KMS-11 (cell line): ENCODE results near the gene TMIGD2.

Experiments used
- H2AFZ ChIP-seq: fragments of 200-600 bp; sonication (generic); 2 replicates; pipeline ENCODE4 v1.6.1; 2016; ENCODE audit warnings: antibody characterized with exemption, mixed run types, low read depth
- H3K27ac ChIP-seq: fragments of 200-600 bp; sonication (generic); 2 replicates; pipeline ENCODE4 v1.6.1; 2016; ENCODE audit warnings: mild to moderate bottlenecking, mixed run types
- H3K27me3 ChIP-seq: fragments of 200-600 bp; sonication (generic); 2 replicates; pipeline ENCODE4 v1.6.1; 2017; ENCODE audit warnings: mild to moderate bottlenecking, low read depth, mixed run types, moderate library complexity; ENCODE audit not compliant: insufficient read depth
- H3K36me3 ChIP-seq: fragments of 200-600 bp; sonication (generic); 2 replicates; pipeline ENCODE4 v1.6.1; 2017; ENCODE audit warnings: mild to moderate bottlenecking, mixed run types; ENCODE audit not compliant: insufficient read depth
- H3K4me1 ChIP-seq: fragments of 200-600 bp; sonication (generic); 2 replicates; pipeline ENCODE4 v1.6.1; 2016; ENCODE audit warnings: mild to moderate bottlenecking, low read depth, mixed run types; ENCODE audit not compliant: poor library complexity, severe bottlenecking
- H3K4me2 ChIP-seq: fragments of 200-600 bp; sonication (generic); 2 replicates; pipeline ENCODE4 v1.7.0; 2016; ENCODE audit warnings: mild to moderate bottlenecking, mixed run types
- H3K4me3 ChIP-seq: fragments of 200-600 bp; sonication (generic); IDR thresholded peaks from 2 replicates; pipeline ENCODE4 v1.6.1; 2017; ENCODE audit warnings: low read depth, low read length, mixed read lengths; ENCODE audit not compliant: insufficient read depth
- H3K79me2 ChIP-seq: fragments of 200-600 bp; sonication (generic); 2 replicates; pipeline ENCODE4 v1.6.1; 2016; ENCODE audit warnings: low read depth, mixed run types; ENCODE audit not compliant: insufficient read depth
- H3K9ac ChIP-seq: fragments of 200-600 bp; sonication (generic); 2 replicates; pipeline ENCODE4 v1.6.1; 2016; ENCODE audit warnings: mild to moderate bottlenecking, mixed run types
- H4K20me1 ChIP-seq: fragments of 200-600 bp; sonication (generic); 2 replicates; pipeline ENCODE4 v1.6.1; 2016; ENCODE audit warnings: mild to moderate bottlenecking, mixed run types; ENCODE audit not compliant: insufficient read depth
- TF ChIP-seq, protein P1 (sequence below): fragments of 200-600 bp; sonication (generic); conservative IDR thresholded peaks from 2 replicates; pipeline ENCODE4 v1.6.1; 2017; ENCODE audit warnings: low read depth, mild to moderate bottlenecking, antibody characterized with exemption, low read length, moderate library complexity, mixed read lengths

Gene TMIGD2

DNA sequence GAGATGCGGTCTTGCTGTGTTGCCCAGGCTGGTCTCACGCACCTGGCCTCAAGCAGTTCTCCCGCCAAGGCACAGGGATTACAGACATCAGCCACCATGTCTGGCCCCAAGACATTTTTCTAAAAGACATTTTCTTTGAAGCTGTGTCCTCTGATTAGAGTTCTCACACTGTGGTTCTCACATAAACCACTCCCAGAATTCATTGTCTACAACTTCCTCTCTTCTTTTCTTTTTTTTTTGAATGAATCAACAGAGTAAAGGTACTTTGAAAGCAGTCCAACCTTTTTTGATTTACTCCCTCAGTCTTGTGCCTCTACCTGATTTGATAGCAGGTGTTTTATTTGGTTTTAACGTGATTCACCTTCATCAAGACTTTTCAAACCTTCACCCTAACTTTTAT, 37.4 kb downstream of the TMIGD2 start:
- Histone ChIP-seq H3K4me1 (no peaks in the 10 kb centered on the region), H3K79me2 (no peaks in the 10 kb centered on the region), H3K36me3 (no peaks in the 10 kb centered on the region), H3K4me3 (no peak overlapping the region), H2AFZ (no peak overlapping the region), H3K9ac (no peak overlapping the region), H3K27ac (no peak overlapping the region), H3K4me2 (no peak overlapping the region), H4K20me1 (no peaks in the 10 kb centered on the region), H3K27me3 (no peaks in the 10 kb centered on the region)
- TF ChIP-seq, protein P1, sequence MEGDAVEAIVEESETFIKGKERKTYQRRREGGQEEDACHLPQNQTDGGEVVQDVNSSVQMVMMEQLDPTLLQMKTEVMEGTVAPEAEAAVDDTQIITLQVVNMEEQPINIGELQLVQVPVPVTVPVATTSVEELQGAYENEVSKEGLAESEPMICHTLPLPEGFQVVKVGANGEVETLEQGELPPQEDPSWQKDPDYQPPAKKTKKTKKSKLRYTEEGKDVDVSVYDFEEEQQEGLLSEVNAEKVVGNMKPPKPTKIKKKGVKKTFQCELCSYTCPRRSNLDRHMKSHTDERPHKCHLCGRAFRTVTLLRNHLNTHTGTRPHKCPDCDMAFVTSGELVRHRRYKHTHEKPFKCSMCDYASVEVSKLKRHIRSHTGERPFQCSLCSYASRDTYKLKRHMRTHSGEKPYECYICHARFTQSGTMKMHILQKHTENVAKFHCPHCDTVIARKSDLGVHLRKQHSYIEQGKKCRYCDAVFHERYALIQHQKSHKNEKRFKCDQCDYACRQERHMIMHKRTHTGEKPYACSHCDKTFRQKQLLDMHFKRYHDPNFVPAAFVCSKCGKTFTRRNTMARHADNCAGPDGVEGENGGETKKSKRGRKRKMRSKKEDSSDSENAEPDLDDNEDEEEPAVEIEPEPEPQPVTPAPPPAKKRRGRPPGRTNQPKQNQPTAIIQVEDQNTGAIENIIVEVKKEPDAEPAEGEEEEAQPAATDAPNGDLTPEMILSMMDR = no peak

DNA sequence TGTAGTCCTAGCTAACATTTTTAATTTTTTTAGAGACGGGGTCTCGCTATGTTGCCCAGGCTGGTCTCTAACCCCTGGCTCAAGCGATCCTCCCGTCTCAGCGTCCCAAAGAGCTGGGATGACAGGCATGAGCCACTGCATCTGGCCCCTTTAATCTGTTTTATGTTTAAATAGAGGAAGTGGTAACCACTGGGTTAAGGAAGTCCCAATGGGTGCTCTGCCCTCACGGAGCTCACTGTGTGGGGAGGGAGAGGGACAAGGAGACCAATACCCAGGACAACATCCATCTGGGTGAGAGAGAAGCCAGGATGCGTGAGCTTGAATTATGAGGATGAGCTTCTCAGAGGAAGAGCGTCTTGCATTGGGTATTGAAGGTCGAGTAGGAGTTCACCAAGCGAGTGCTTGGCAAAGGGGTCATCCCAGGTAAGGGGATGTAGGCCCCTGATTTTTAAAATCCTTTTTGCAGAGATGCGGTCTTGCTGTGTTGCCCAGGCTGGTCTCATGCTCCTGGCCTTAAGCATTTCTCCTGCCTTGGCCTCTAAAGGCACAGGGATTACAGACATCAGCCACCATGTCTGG, 41.5 kb downstream of the TMIGD2 start:
- Histone ChIP-seq H3K4me3 (no peak overlapping the region), H3K36me3 (no peaks in the 10 kb centered on the region), H3K9ac (no peak overlapping the region), H3K27ac (no peak overlapping the region), H3K79me2 (no peaks in the 10 kb centered on the region), H3K4me2 (no peak overlapping the region), H3K4me1 (no peaks in the 10 kb centered on the region), H2AFZ (no peak overlapping the region), H3K27me3 (no peaks in the 10 kb centered on the region), H4K20me1 (no peaks in the 10 kb centered on the region)
- TF ChIP-seq, protein P1 = no peak

DNA sequence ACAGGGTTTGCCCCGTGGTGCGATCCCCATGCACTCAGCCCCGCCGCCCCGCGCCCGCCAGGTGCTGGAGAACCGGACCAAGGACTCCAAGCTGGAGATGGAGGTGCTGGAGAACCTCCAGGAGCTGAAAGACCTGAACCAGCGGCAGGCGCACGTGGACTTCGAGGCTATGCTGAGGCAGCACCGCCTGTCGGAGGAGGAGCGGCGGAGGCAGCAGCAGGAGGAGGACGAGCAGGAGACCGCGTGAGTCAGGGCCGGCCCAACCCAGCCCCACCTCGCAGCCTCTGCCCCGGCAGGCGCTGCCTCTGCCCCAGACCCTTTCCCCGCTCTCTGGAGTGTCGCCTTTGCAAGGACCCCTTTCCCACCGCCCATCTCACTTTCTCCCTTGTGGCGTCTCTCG, 44.0 kb downstream of the TMIGD2 start:
- Histone ChIP-seq H3K27me3 (no peaks in the 10 kb centered on the region), H3K27ac (no peak overlapping the region), H3K9ac (no peak overlapping the region), H2AFZ (no peak overlapping the region), H3K4me3 (no peak overlapping the region), H4K20me1 (no peaks in the 10 kb centered on the region), H3K4me1 (no peaks in the 10 kb centered on the region), H3K79me2 (no peaks in the 10 kb centered on the region), H3K4me2 (no peak overlapping the region), H3K36me3 (no peaks in the 10 kb centered on the region; the same call in 1 of the 2 replicates)
- TF ChIP-seq, protein P1 = no peak

DNA sequence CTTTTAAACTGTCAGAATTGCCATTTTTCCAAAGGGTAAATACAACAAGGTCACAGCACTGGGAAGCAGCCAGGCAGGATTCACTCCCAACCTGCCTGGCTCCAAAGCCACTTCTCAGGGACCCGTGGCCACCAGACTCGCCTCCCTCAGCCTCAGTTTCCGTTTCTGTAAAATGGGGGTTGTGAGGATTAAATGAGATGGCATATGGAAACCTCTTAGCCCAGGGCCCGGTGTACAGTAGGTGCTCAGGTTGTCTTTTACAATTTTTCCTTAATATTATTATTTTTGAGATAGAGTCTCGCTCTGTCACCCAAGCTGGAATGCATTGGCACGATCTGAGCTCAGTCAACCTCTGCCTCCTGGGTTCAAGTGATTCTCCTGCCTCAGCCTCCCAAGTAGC, 45.2 kb downstream of the TMIGD2 start:
- no peak overlapping the region for H3K4me3 ChIP-seq
- no peaks in the 10 kb centered on the region; the same call in 1 of the 2 replicates for H3K36me3 ChIP-seq
- no peaks in the 10 kb centered on the region for H4K20me1 ChIP-seq
- H3K27ac ChIP-seq = no peak overlapping the region
- no peaks in the 10 kb centered on the region for H3K4me1 ChIP-seq
- H2AFZ ChIP-seq = no peak overlapping the region
- H3K9ac ChIP-seq = no peak overlapping the region
- no peaks in the 10 kb centered on the region for H3K79me2 ChIP-seq
- no peaks in the 10 kb centered on the region for H3K27me3 ChIP-seq
- TF ChIP-seq, protein P1 = no peak
- no peak overlapping the region for H3K4me2 ChIP-seq
